GM18498 (cell line): Measurements from ENCODE around the gene CABP7.
"Not testable (repeated sequence)": the region's sequence is repeated elsewhere in the genome, so short reads cannot be mapped to it uniquely, and the experiment has no call there.

Experiments
- ATAC-seq: cut with Tn5 transposase; IDR thresholded peaks from one replicate; pipeline ENCODE4 v1.9.1; 2021; ENCODE audit warnings: mild to moderate bottlenecking, moderate library complexity; ENCODE audit not compliant: unreplicated experiment

Gene CABP7

DNA sequence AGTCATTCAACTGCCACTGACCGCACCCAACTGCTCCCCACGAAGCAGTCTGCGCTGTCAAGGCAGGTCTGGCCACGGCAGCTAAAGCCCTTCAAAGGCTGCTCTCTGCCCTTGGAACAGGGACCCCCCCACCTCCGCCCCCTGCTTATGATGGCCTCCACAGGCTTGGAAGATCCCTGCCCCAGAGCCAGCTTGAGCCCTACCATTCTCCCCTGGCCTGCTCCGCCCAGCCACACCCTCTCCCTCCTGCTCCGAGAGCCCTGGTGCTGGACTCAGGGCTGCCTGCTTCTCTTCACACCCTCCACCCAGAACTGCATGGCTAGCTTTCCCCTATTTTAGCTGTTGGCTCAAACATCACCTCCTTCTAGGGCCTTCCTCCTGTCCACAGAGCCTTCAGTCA lies 28.0 kb downstream of the CABP7 start:
- ATAC-seq = no peak

DNA sequence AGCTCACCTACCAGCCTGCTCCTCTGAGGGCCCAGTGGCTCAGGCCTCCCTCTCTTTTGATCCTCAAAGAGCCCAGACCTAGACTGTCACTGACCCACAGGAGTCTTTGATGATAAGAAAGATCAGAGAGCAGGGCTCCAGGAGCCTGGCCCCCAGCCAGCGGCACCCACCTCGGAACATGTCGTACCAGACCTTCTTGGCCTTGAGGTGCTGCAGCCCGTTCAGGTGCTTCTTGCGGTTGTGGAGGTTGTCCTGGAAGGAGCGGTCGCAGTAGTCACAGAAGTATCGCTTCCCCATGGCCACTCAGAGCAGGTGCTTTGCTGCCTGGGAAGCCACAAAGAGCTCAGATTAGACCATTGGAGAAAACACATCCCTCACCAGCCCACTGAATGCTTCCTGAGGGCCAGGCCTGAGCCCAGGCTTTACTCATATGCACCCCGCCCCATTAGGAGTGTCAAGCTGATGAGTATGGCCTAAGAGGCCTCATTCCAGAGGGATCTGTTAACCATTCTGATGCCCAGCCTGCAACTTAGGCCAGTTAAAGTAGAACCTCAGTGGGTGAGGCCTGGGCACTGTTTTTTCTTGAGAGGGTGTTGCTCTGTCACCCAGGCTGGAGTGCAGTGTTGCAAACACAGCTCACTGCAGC lies 28.6 kb downstream of the CABP7 start:
- no peak for ATAC-seq

DNA sequence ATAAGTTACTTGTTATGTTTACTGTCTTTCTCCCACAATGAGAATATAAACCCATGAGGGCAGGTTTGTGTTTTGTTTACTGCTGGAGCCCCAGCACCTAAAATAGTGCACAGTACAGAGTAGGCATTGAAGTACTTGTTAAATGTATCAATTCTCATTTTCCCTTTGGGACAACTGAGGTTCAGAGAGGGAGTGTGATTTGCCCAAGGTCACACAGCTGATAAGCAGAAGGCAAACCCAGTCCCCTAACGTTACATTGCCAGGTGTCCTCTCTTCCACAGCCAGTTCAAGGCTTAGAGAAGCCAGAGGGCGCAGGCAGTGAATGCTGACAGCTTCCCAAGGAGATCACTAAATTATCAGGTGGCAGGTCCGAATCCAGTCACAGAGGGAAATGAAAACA lies 30.2 kb downstream of the CABP7 start:
- no peak for ATAC-seq

DNA sequence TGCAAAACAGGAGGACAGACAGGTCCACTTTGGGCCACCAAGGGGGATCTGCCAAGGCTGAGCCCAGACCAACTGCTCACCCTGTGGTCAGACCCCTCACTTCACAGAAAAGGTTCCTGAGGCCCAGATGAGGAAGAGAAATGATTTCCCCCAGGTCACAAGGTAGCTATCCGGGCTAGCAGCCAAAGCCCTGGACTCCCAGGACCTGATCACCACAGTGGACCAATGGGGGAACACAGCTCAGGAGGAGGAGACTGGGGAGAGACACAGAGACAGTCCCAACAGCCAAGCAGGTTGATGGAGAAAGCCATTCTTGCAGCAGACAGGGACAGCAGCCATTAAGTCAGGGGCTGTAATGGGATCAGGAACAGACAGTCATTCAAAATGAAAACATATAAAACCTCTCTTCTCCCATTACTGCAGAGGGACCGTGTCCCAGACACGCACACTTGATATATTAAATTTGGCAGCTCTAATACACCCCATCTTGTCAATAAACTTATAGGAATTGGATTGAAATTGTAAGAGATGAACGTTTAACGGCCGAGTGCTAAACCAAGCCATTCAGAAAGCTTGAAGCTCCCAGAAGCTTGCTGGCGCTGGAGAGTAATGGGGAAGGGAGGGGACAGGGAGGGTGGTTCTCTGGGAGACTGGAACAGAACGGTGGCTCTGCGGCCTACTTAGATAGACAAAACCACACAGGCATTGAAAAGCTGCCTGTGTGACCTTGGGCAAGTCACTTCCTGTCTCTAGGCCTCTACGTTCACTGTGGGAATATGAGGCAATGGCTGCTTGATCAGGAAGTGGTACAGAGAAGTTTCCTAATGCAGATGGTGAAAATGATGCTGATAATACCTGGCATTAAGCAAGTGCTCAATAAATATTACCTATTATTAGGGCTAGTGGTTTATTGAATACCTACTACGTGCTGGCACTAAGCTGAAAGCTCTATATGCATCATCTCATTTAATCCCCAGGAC lies 31.0 kb downstream of the CABP7 start:
- no peak for ATAC-seq

DNA sequence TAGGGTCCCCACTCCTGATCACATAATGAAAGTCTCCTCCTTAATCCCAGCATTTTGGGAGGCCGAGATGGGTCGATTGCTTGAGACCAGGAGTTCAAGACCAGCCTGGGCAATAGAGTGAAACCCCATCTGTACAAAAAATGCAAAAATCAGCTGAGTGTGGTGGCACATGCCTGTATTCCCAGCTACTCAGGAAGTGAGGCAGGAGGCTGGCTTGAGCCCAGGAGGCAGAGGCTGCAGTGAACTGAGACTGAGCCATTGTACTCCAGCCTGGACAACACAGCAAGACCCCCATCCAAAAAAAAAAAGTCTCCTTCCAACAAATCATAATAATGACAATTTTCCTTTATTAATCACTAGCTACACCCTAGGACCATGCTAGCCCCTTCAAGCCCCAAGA lies 31.9 kb downstream of the CABP7 start:
- ATAC-seq = no peak

DNA sequence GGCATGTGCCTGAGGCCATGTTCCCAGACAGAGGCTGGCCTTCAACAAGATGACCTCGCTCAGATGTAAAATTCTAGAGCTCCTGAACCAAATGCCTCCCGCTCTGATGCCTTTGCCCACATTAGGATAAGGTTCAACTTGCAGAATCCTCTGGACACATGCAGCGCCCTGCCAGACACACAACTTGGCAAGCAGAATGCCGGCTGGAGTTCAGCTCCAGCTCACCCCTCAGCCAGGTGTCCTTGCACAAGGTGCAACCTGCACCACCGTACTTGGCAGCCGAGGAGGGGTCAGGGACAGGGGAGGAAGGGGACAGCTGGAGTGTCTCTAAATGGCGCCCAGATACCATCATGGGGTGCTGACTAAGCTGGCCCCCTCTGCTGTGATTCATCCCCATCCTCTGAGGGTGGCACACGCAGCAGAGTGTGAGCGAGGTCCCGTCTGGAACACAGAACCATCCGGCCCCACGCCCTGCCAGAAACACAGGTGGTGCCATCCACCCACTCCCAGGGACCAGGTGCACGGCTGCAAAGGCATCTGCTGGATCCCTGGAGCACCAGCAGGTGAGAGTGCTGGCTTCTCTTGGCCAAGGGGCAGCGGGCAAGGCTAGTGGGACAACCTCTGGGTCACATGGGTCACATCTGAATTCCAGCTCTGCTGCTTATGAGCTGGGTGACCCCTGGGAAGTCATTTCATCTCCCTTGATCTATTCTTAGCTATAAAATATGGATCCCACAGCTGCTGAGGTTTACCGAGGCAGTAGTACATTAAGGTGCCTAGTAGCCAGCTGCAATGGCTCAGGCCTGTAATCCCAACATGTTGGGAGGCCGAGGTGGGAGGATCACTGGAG lies 34.2 kb downstream of the CABP7 start:
- no peak for ATAC-seq

DNA sequence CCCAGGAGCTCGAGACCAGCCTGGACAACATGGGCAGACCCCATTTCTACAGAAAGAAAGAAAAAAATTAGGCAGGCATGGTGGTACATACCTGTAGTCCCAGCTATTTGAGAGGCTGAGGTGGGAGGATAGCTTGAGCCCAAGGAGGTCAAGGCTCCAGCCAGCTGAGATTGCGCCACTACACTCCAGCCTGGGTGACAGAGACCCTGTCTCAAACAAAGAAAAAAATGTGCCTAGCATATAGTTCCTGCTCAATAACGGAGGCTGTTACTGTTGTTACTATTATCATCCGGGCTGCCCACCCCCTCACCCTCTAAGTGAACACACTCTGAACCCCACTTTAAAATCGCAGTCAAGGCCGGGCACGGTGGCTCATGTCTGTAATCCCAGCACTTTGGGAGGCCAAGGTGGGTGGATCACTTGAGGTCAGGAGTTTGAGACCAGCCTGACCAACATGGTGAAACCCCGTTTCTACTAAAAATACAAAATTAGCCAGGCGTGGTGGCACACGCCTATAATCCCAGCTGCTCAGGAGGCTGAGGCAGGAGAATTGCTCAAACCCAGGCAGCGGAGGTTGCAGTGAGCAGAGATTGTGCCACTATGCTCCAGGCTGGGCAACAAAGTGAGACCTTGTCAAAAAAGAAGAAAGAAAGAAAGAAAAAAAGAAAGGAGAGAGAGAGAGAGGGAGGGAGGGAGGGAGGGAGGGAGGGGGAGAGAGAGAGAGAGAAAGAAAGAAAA lies 35.0 kb downstream of the CABP7 start:
- not testable (repeated sequence) for ATAC-seq

DNA sequence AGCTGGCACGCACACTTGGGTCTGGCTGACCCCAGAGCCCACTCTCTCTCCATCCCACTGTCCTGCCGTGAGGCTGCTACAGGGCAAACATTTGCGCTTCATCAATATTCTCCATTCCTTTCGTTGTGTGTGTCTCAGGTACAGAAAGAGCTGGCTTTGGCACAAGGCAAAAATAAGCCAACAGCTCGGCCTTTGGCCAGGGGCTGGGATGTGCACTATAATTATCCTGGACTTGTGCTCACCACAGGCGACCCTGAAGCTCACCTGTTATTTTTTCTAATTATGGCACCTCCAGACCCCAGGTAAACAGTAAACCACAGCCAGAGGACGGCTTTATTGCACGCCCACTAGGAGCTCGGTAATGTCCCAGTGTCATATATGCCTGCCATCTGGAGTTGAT lies 36.1 kb downstream of the CABP7 start:
- ATAC-seq = no peak

DNA sequence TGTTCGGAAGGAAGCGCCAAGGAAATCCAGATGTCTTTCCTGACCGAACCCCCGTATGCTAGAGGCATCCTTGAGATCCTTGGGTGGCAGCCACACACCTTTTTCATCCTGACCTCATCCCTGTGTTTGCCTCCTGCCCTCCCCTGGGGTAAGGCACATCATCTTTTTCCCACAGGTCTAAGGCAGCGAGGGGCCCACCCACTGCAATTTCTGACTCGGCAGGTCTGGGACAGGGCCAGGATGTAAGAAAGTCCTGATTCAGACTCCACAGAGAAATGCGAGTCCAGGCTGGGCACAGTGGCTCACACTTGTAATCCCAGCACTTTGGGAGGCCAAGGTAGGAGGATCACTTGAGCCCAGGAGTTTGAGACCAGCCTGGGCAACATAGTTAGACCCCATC lies 36.5 kb downstream of the CABP7 start:
- no peak for ATAC-seq

DNA sequence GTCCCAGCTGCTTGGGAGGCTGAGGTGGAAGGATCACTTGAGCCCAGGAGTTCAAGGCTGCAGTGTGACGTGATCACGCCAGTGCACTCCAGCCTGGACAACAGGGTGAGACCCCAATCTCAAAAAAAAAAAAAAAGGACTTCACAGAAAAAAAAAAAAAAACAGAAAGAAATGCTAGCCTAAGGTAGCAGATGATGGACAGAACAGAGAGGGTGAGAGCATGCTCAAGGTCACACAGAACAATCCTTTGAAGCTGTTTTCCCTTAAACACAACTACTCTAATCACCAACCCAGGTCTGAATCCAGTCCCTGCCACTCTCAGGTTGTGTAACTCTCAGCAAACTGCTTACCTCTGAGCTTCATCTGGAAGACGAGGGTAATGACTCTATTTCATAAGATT lies 37.3 kb downstream of the CABP7 start:
- no peak for ATAC-seq

DNA sequence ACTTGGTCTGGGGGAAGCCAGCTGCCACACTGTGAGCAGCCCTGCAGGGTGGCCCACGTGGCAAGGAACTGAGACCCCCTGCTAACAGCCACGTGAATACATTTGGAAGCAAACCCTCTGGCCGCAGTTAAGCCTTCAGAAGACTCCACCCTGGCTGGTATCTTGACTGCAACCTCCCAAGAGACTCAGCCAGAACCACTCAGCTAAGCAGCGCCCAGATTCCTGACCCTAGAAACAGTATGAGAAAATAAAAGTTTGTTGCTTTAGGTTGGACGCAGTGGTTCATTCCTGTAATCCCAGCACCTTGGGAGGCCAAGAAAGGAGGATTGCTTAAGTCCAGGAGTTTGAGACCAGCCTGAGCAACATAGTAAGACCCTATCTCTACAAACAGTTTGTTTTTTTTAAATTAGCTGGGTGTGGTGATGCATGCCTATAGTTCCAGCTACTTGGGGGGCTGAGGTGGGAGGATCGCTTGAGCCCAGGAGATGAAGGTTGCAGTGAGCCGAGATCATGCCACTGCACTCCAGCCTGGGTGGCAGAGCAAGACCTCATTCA lies 38.3 kb downstream of the CABP7 start:
- no peak for ATAC-seq

DNA sequence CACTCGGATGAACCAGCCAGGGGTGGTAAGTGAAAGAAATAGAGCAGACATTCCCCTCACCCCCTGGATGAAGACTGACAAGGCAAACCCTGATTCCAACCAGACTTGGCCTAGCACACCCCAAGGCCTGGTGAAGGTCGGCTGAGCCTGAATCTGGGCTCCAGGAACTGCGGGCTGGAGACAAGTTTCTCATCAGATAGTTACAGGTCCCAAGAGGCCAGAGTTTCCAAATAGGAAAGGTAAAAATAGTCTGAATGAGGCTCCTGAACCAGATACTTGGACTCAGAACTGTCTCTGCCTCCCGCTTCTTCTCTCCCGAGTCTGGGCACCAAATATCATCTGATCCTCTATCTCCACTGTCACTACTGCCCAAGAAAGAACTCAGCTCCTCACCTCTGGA lies 39.2 kb downstream of the CABP7 start:
- no peak for ATAC-seq

DNA sequence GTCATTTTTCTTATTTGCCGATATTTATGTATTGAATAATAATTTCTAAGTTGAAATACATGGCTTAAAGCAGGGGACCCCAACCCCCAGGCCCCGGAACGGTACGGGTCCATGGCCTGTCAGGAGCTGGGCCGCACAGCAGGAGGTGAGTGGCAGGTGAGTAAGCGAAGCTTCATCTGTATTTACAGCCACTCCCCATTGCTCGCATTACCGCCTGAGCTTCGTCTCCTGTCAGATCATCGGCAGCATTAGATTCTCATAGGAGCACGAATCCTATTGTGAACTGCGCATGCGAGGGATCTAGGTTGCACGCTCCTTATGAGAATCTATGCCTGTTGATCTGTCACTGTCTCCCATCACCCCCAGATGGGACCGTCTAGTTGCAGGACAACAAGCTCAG lies 42.5 kb downstream of the CABP7 start:
- ATAC-seq = no peak

DNA sequence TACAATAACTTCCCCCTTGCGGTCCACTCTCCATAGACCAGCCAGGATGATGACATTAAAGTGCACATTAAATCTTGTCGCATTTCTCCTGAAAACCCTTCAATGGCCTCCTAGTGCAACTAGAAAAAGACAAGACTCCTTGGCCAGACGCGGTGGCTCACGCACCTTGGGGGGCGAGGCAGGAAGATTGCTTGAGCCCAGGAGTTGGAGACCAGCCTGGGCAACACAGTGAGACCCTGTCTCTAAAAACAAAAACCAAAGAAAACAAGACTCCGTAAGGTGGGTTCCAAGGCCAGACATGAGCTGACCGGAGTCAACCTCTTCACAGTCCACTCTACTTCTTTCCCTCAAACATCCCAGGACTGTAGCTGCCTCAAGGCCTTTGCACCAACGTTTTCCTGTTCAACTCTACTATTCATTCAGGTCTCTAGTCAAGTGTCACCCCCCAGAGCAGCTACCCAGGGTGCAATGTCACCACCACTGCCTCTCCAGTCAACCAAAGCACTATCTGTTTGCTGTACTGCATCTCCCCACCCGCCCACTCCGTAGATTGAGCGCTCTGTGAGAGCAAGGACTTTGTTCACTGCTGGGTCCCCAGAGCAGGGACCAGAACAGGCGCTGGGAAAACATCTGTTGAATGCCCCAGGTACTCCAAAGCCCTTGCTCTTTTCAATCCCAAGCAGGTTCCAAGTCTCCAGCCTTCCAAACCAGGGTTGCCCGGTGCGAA lies 46.3 kb downstream of the CABP7 start:
- peak; percentile 23 for ATAC-seq

DNA sequence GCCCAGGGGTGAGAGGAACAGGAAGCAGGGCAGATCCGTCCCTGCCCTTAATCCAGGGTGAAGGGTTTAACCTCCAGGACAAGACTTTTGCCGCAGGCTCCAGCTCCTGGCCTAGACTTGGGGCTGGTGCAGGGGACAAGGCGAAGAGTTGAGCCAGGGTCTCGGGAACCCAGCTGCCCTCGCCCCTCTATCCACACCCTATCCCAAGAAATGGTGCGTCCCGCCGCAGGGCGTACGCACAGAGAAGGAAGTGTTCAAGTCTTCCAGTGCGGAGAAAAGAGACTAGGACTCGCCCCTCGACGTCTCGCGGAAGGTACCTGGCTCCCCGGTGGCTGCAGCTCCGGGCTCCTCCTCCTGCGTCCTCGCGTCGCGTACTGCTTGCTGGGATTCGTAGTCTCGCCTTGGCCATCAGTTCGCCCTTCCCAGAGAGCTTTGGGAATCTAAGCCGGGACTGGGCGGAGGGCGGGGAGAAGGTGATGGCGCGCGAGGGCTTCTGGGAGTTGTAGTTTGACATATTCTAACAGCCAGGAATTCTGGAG lies 46.9 kb downstream of the CABP7 start, which contains the start of gene ZMAT5:
Gene ZMAT5, minus strand, starts transcription at position 376 of the 539 bp plus-strand sequence. CDS start 18,463 bp downstream, outside the sequence.
- peak; percentile 87 for ATAC-seq

DNA sequence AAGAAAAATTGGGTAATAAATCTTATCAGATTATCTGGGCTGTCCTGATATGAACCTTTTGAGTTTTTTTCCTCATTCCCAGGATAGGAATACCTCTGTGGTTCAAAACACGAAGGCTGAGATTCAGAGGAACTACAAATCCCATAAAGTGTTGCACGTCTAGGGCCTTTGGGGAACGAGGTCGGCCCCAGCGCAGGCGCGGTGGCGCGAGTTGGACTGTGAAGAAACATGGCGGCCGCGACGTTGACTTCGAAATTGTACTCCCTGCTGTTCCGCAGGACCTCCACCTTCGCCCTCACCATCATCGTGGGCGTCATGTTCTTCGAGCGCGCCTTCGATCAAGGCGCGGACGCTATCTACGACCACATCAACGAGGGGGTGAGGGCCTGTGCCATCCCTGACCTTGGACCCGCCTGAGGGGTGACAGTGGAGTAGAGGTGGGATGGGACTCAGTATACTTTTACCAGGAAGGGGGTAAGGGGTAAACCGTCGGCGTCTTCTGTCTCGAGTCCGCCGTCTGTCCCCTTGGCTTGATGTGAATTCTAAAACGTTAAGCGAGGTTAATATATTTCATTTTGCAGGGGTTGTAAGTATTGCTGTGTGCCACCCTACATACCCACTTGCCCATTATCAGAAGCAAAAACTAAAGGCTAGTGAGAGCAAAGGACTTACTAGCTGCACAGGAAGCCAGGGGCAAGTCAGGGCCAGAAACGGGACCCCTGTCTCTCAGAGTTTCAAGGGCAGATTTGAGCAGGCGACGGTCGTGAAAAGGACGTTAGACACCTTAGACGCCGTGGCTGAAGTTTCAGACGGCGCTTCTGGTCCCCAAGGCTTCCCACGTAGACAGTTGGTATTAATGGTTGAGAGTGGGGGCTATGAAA lies 47.6 kb downstream of the CABP7 start, which contains the start of gene UQCR10:
Gene UQCR10, plus strand, starts transcription at position 199 of the 881 bp plus-strand sequence. Its CDS starts 30 bp downstream, at position 229.
- ATAC-seq = peak; percentile 63

DNA sequence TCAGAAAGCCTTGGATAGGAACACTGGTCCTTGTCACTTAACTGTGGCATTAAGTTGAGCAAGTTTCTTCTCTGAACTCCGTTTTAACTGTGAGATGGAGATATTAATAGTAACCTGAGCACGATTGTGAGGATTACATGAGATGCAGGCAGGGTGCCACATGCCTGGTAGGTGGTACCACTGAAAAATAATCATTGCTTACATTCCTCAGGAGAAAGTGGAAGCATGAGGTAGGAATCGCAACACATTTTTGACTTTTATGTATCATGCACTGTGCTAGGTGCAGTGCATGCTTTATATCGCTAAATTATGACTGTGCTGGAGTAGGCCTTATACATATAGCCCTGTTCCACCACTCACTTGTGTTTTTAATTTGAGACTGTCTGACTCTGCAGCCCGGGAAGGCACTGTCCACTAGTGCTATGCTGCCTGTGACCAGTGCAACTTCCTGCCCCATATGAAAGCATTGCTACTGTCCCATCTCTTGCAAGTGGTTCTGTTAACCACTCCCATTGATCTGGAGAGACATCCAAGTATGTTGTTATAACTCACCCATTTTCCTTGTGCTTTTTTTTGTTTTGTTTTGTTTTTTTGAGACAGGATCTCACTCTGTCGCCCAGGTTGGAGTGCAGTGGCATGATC lies 48.4 kb downstream of the CABP7 start:
- ATAC-seq = no peak
